OCI-LY3 (cell line): Measurements from ENCODE around the gene HCN1.
"Not testable (repeated sequence)": the region's sequence is repeated elsewhere in the genome, so short reads cannot be mapped to it uniquely, and the experiment has no call there.

ENCODE experiments used
- H2AFZ ChIP-seq: fragments of 200-600, 300-600 bp; shearing (Covaris generic); 2 replicates; pipeline ENCODE4 v1.6.0; 2014; ENCODE audit warnings: antibody characterized with exemption, low read depth, low read length
- H3K27ac ChIP-seq: fragments of 200-600, 300-600 bp; sonication (generic); 2 replicates; pipeline ENCODE4 v1.5.1; 2014; ENCODE audit warnings: mild to moderate bottlenecking, low read length, moderate library complexity, mixed read lengths
- H3K27me3 ChIP-seq: fragments of 200-600, 300-600 bp; sonication (generic); 2 replicates; pipeline ENCODE4 v1.6.1; 2014; ENCODE audit warnings: low read depth, low read length, mixed read lengths
- H3K36me3 ChIP-seq: fragments of 200-600, 300-600 bp; sonication (generic); replicated peaks from 2 replicates; pipeline ENCODE3; 2014; ENCODE audit warnings: low read depth, low read length, mixed read lengths
- H3K4me1 ChIP-seq: fragments of 300-600, 200-600 bp; sonication (generic); 2 replicates; pipeline ENCODE4 v1.6.1; 2014; ENCODE audit warnings: low read length, mixed read lengths
- H3K4me2 ChIP-seq: fragments of 200-600, 300-600 bp; sonication (generic); 2 replicates; pipeline ENCODE4 v1.6.1; 2014; ENCODE audit warnings: low read length, mixed read lengths
- H3K4me3 ChIP-seq: fragments of 300-600, 200-600 bp; sonication (generic); 2 replicates; pipeline ENCODE4 v1.5.1; 2014; ENCODE audit warnings: antibody characterized with exemption, mild to moderate bottlenecking, low read length, moderate library complexity
- H3K79me2 ChIP-seq: fragments of 300-600, 200-600 bp; shearing (Covaris generic); 2 replicates; pipeline ENCODE4 v1.6.1; 2014; ENCODE audit warnings: mild to moderate bottlenecking, low read length, mixed read lengths
- H3K9ac ChIP-seq: fragments of 300-600, 200-600 bp; shearing (Covaris generic); 2 replicates; pipeline ENCODE4 v1.6.0; 2014; ENCODE audit warnings: mild to moderate bottlenecking, low read length, moderate library complexity
- H3K9me3 ChIP-seq: fragments of 200-600, 300-600 bp; shearing (Covaris generic); 2 replicates; pipeline ENCODE4 v1.6.1; 2014; ENCODE audit warnings: low read length, mixed read lengths; ENCODE audit not compliant: insufficient read depth
- H4K20me1 ChIP-seq: fragments of 200-600, 300-600 bp; sonication (generic); 2 replicates; pipeline ENCODE4 v1.6.1; 2016; ENCODE audit warnings: low read length, mixed read lengths; ENCODE audit not compliant: insufficient read depth
- EZH2phosphoT487 ChIP-seq: fragments of 200-600 bp; shearing (Covaris generic); IDR thresholded peaks from 2 replicates; pipeline ENCODE4 v1.6.1; 2018; ENCODE audit warnings: antibody characterized with exemption, mixed run types, low read depth
- TF ChIP-seq, protein P1 (sequence below): fragments of 200-600, 300-600 bp; sonication (generic); IDR thresholded peaks from 2 replicates; pipeline ENCODE4 v1.5.1; 2014; ENCODE audit warnings: antibody characterized with exemption, low read length, low read depth

HCN1 gene

DNA sequence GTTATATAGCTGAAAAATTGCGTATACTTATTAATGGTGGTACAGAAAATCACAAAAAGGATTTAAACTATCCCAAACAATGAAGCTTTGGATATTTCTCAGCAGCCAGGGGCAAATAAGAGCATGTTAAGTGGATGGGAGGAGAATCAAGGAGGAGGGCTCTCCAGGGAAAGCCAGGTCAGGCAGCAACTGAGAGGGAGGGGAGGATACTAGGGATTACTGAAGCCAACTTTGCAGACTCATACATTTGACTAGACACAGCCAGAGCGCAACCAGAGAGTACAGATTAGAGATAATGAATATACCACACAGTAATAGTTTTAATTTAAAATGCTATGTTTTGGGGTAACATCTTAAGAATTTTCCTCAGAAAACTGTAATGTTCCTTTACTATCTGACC lies 360.2 kb downstream of the HCN1 start:
- Histone ChIP-seq H3K4me2 (no peak overlapping the region), H3K9ac (no peak overlapping the region), H3K4me1 (no peaks in the 10 kb centered on the region), H3K79me2 (no peaks in the 10 kb centered on the region), H2AFZ (no peak overlapping the region), H3K9me3 (no peaks in the 10 kb centered on the region), H3K36me3 (no peaks in the 10 kb centered on the region), H3K27ac (no peak overlapping the region), H3K27me3 (no peaks in the 10 kb centered on the region), H3K4me3 (no peak overlapping the region), H4K20me1 (no peaks in the 10 kb centered on the region)
- TF ChIP-seq EZH2phosphoT487: no peak
- TF ChIP-seq, protein P1, sequence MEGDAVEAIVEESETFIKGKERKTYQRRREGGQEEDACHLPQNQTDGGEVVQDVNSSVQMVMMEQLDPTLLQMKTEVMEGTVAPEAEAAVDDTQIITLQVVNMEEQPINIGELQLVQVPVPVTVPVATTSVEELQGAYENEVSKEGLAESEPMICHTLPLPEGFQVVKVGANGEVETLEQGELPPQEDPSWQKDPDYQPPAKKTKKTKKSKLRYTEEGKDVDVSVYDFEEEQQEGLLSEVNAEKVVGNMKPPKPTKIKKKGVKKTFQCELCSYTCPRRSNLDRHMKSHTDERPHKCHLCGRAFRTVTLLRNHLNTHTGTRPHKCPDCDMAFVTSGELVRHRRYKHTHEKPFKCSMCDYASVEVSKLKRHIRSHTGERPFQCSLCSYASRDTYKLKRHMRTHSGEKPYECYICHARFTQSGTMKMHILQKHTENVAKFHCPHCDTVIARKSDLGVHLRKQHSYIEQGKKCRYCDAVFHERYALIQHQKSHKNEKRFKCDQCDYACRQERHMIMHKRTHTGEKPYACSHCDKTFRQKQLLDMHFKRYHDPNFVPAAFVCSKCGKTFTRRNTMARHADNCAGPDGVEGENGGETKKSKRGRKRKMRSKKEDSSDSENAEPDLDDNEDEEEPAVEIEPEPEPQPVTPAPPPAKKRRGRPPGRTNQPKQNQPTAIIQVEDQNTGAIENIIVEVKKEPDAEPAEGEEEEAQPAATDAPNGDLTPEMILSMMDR: no peak

DNA sequence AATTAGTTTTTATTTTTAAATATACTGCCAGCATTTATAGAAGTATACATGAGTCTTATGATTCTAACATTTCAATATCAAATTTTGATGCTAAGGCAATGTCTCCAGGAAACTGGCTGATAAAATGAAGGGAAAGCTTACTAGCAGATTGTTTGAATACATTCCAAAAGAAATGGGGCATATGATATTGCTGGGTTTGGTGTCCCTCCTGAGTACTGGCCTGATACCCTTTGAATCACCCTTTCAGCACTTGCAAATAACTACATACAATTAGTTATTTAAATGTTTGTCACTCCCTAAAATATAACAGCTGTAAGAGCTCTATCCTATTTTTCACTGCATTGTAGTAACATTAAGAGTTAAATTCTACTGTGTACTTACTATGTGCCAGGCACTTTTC lies 360.8 kb downstream of the HCN1 start:
- H3K4me1 ChIP-seq: no peaks in the 10 kb centered on the region
- H3K36me3 ChIP-seq: no peaks in the 10 kb centered on the region
- H2AFZ ChIP-seq: no peak overlapping the region
- H3K27me3 ChIP-seq: no peaks in the 10 kb centered on the region
- no peak for TF ChIP-seq EZH2phosphoT487
- TF ChIP-seq, protein P1: no peak
- no peak overlapping the region for H3K4me2 ChIP-seq
- H3K4me3 ChIP-seq: no peak overlapping the region
- no peak overlapping the region for H3K9ac ChIP-seq
- H3K79me2 ChIP-seq: no peaks in the 10 kb centered on the region
- no peak overlapping the region for H3K27ac ChIP-seq
- no peaks in the 10 kb centered on the region for H3K9me3 ChIP-seq
- H4K20me1 ChIP-seq: no peaks in the 10 kb centered on the region

DNA sequence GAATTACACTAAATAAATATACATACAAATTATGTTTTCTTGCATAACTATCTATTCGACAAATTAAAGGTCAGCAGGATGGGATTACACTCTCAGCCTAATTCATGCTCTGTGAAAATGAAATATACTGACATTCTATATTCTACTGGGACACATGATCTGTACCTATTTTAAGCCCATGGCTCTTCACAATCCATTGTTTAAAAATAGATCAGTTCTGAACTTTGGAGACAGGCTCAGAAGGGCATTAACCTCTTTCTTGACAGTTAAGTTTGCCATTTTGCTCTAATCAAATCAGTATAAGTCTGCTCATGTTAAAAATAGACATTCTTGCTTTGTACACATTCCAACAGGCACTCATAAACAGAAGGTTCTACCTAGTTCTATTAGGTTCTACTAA lies 361.2 kb downstream of the HCN1 start:
- TF ChIP-seq, protein P1: no peak
- TF ChIP-seq EZH2phosphoT487: no peak
- Histone ChIP-seq H3K4me3 (no peak overlapping the region), H3K4me1 (no peaks in the 10 kb centered on the region), H3K36me3 (no peaks in the 10 kb centered on the region), H3K27me3 (no peaks in the 10 kb centered on the region), H4K20me1 (no peaks in the 10 kb centered on the region), H3K9ac (no peak overlapping the region), H2AFZ (no peak overlapping the region), H3K4me2 (no peak overlapping the region), H3K9me3 (no peaks in the 10 kb centered on the region), H3K79me2 (no peaks in the 10 kb centered on the region), H3K27ac (no peak overlapping the region)

DNA sequence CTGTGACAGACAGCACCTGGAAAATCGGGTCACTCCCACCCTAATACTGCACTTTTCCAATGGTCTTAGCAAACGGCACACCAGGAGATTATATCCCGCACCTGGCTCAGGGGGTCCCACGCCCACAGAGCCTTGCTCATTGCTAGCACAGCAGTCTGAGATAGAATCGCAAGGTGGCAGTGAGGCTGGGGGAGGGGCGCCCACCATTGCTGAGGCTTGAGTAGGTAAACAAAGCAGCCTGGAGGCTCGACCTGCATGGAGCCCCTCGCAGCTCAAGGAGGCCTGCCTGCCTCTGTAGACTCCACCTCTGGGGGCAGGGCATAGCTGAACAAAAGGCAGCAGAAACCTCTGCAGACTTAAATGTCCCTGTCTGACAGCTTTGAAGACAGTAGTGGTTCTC lies 383.6 kb downstream of the HCN1 start:
- not testable (repeated sequence) for H3K36me3 ChIP-seq

DNA sequence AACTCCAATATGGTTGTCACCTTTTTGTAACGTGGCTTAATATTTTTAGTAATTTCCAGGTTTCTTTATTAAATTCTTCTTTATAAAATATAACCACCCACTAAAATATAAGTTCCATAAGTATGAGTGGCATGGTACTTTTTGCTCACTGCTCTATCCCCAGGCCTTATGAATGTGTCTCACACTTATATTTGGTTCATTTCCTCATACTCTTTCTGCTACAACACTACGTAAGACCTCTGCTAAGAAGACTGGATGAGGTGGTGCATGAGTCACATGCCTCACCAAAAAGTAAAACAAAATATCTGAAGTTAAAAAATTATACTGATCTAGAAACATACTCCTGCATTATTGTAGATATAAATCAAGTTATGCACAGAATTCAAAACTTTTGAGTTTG lies 400.9 kb downstream of the HCN1 start:
- H4K20me1 ChIP-seq: no peaks in the 10 kb centered on the region
- no peak overlapping the region for H3K9ac ChIP-seq
- no peaks in the 10 kb centered on the region for H3K27me3 ChIP-seq
- H3K4me3 ChIP-seq: no peak overlapping the region
- H3K79me2 ChIP-seq: no peaks in the 10 kb centered on the region
- no peaks in the 10 kb centered on the region for H3K9me3 ChIP-seq
- H3K4me1 ChIP-seq: no peaks in the 10 kb centered on the region
- no peak overlapping the region for H3K27ac ChIP-seq
- H2AFZ ChIP-seq: no peak overlapping the region
- TF ChIP-seq, protein P1: no peak
- TF ChIP-seq EZH2phosphoT487: no peak
- H3K36me3 ChIP-seq: no peaks in the 10 kb centered on the region
- no peak overlapping the region for H3K4me2 ChIP-seq

More for the DNA sequence above, 383.6 kb downstream of the HCN1 start:
- not testable (repeated sequence) for H3K4me1 ChIP-seq, H3K9ac ChIP-seq, H2AFZ ChIP-seq, H3K27ac ChIP-seq, H3K4me2 ChIP-seq, H4K20me1 ChIP-seq, H3K9me3 ChIP-seq, H3K27me3 ChIP-seq, H3K79me2 ChIP-seq, H3K4me3 ChIP-seq
